Liver (tissue), 9 donors: ENCODE results near the gene AKT1S1. TPM values are rescaled to one million over a fixed set of nuclear protein-coding genes. Genes with fewer than 3 reads are reported as not detected.

Experiments
- DNase-seq: peaks from one replicate; pipeline ENCODE4 v3.0.0-alpha.2; 2017; ENCODE audit warnings: low spot score
- H3K27ac ChIP-seq, 2 donors: one replicate each; pipeline ENCODE4 v1.7.0; 2013; ENCODE audit warnings: inconsistent platforms in 2 of 2, low read length in 2 of 2, control low read depth in 1 of 2, low read depth in 1 of 2, mild to moderate bottlenecking in 1 of 2
- H3K27me3 ChIP-seq, 4 donors: one replicate each; pipeline versions ENCODE4 v1.6.1 to v1.7.0; 2013; ENCODE audit warnings: low read length in 3 of 4, inconsistent platforms in 1 of 4, mild to moderate bottlenecking in 1 of 4, moderate library complexity in 1 of 4; ENCODE audit not compliant: control insufficient read depth in 4 of 4, insufficient read depth in 4 of 4
- H3K36me3 ChIP-seq, 4 donors: one replicate each; pipeline versions ENCODE4 v1.6.1 to v1.7.0; 2013; ENCODE audit warnings: low read length in 3 of 4, mild to moderate bottlenecking in 3 of 4, low read depth in 1 of 4, moderate library complexity in 1 of 4; ENCODE audit not compliant: control insufficient read depth in 4 of 4, insufficient read depth in 3 of 4
- H3K4me1 ChIP-seq, 4 donors: one replicate each; pipeline versions ENCODE4 v1.6.1 to v1.7.0; 2013; ENCODE audit warnings: low read length in 3 of 4, mild to moderate bottlenecking in 3 of 4, moderate library complexity in 1 of 4; ENCODE audit not compliant: control insufficient read depth in 4 of 4, insufficient read depth in 4 of 4
- H3K4me3 ChIP-seq, 3 donors: one replicate each; pipeline versions ENCODE4 v1.6.1 to v1.7.0; 2013; ENCODE audit warnings: low read length in 3 of 3, control low read depth in 1 of 3, low read depth in 1 of 3, mild to moderate bottlenecking in 1 of 3
- H3K9ac ChIP-seq, 2 donors: one replicate each; pipeline ENCODE4 v1.7.0; 2013; ENCODE audit warnings: low read length in 2 of 2, mild to moderate bottlenecking in 2 of 2, moderate library complexity in 2 of 2, control low read depth in 1 of 2, low read depth in 1 of 2
- H3K9me3 ChIP-seq, 4 donors: one replicate each; pipeline versions ENCODE4 v1.6.1 to v1.7.0; 2013; ENCODE audit warnings: low read length in 3 of 4; ENCODE audit not compliant: control insufficient read depth in 4 of 4
- CTCF ChIP-seq: fragments of 150-350 bp; IDR thresholded peaks from 2 replicates; pipeline ENCODE4 v1.5.1; 2017; ENCODE audit warnings: improper control_type of control experiment, low read depth, low read length; ENCODE audit not compliant: missing input control
- EGR1 ChIP-seq, 2 donors: IDR thresholded peaks; 2 replicates each; pipeline ENCODE4 v1.6.1; 2016 to 2018; ENCODE audit warnings: antibody characterized with exemption in 2 of 2, low read depth in 2 of 2
- FOXA1 ChIP-seq: IDR thresholded peaks from 2 replicates; pipeline ENCODE4 v1.6.1; 2016; ENCODE audit warnings: antibody characterized with exemption
- FOXA2 ChIP-seq: IDR thresholded peaks from 2 replicates; pipeline ENCODE4 v1.6.1; 2016; ENCODE audit warnings: antibody characterized with exemption
- GABPA ChIP-seq, 2 donors: IDR thresholded peaks in 1 of 2; conservative IDR thresholded peaks in 1 of 2; 2 replicates each; pipeline ENCODE4 v1.6.1; 2016; ENCODE audit warnings: antibody characterized with exemption in 2 of 2, mild to moderate bottlenecking in 1 of 2, moderate library complexity in 1 of 2
- HNF4A ChIP-seq, 2 donors: conservative IDR thresholded peaks; 2 replicates each; pipeline ENCODE4 v1.6.1; 2016; ENCODE audit warnings: antibody characterized with exemption in 2 of 2, mild to moderate bottlenecking in 2 of 2
- HNF4G ChIP-seq: IDR thresholded peaks from 2 replicates; pipeline ENCODE4 v1.6.1; 2016; ENCODE audit warnings: antibody characterized with exemption
- JUND ChIP-seq, 2 donors: IDR thresholded peaks; 2 replicates each; pipeline ENCODE4 v1.6.1; 2016; ENCODE audit warnings: antibody characterized with exemption in 2 of 2
- MAX ChIP-seq: IDR thresholded peaks from 2 replicates; pipeline ENCODE4 v1.6.1; 2016; ENCODE audit warnings: antibody characterized with exemption
- NR2F2 ChIP-seq: IDR thresholded peaks from 2 replicates; pipeline ENCODE4 v1.6.1; 2016; ENCODE audit warnings: antibody characterized with exemption
- RAD21 ChIP-seq, 2 donors: IDR thresholded peaks; 2 replicates each; pipeline ENCODE4 v1.6.1; 2016; ENCODE audit warnings: antibody characterized with exemption in 2 of 2, mild to moderate bottlenecking in 2 of 2
- RXRA ChIP-seq, 2 donors: IDR thresholded peaks; 2 replicates each; pipeline ENCODE4 v1.6.1; 2017 to 2018; ENCODE audit warnings: antibody characterized with exemption in 2 of 2, mild to moderate bottlenecking in 1 of 2
- SP1 ChIP-seq: IDR thresholded peaks from 2 replicates; pipeline ENCODE4 v1.6.1; 2018; ENCODE audit warnings: antibody characterized with exemption, mild to moderate bottlenecking
- TAF1 ChIP-seq: conservative IDR thresholded peaks from 2 replicates; pipeline ENCODE4 v1.6.1; 2016; ENCODE audit warnings: antibody characterized with exemption, mild to moderate bottlenecking
- YY1 ChIP-seq: IDR thresholded peaks from 2 replicates; pipeline ENCODE4 v1.6.1; 2016; ENCODE audit warnings: antibody characterized with exemption, mild to moderate bottlenecking
- WGBS: extraction: QIAGEN DNeasy Blood & Tissue Kit; methylation state at CpG from one replicate; pipeline ENCODE4 v1.1.7; 2013; 5-methylcytosine and 5-hydroxymethylcytosine counted together
- polyA plus RNA-seq, 2 donors: library from polyadenylated mRNA; stranded (reverse) in 1 of 2; unstranded in 1 of 2; fragments of 200-250 nt in 1 of 2; fragments of >200 nt in 1 of 2; fragmentation: Nextera tagmentation in 1 of 2; extraction: Ambion mirVana in 1 of 2; gene quantifications; one replicate each; pipeline versions ENCODE4 v1.2.1 to v1.2.3, GENCODE V29; 2013 to 2015
- total RNA-seq, 2 donors: library from RNA; depleted of rRNA; stranded (reverse); fragments of >200 nt; gene quantifications; one replicate each; pipeline ENCODE4 v1.2.3, GENCODE V29; 2014
- TF ChIP-seq, protein P1 (sequence below): IDR thresholded peaks from 2 replicates; pipeline ENCODE4 v1.6.1; 2016; ENCODE audit warnings: antibody characterized with exemption
- TF ChIP-seq, protein P2 (sequence below): IDR thresholded peaks from 2 replicates; pipeline ENCODE4 v1.6.1; 2016; ENCODE audit warnings: antibody characterized with exemption, mild to moderate bottlenecking
- TF ChIP-seq, protein P3 (sequence below): IDR thresholded peaks from 2 replicates; pipeline ENCODE4 v1.6.1; 2016; ENCODE audit warnings: antibody characterized with exemption
- donor health status: healthy.
- donor health status: healthy.
- donor health status: healthy.
- donor health status: healthy.
- donor health status: healthy.

AKT1S1 gene
- total and polyA plus RNA-seq, 4 donors, result 6.8 to 43.9 (median 12.9) TPM

DNA sequence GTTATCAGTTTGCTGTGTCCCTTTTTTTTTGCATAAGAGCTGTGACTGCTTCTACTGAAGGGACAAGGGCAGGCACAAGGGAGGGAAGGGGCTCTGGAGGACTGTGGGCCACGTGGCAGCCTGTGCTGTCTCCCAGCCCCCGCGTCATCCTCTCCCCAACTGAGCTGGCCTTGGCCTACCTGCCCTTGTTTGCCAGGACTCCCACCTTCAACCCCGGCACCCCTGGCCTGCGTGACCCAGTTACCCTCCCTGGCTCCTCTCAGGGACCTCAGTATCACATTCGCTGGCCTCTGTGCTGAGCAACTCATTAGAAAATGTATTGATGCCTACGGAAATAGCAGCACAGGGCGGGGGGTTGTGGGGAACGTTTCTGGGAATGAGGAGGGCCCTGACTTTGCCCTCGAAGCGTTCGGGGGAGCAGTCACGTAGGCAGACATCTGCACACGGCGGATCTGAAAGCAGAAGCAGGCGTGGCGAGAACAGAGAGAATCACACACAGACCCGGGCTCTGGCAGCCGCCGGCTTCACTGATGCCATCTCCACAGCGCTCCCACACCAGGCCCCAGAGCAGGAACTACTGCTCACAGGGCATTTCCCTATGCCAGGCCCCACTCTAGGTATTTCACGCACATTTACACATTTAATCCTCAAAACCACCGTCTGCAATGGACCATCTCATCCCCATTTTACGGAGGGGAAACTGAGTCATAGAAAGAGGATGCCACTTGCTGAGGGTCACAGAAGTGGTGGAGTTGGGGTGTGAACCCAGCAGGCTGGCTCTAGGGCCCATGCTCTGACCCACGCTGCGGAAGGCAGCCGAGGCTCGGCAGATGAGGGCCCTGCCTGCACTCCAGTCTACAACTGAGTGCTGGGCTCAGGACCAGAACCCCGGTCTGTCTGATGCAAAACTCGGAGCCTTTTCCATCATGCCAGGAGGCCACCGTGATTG, 46.2 kb upstream of the AKT1S1 start:
- Histone ChIP-seq H3K27me3 (no peaks in the 10 kb centered on the region), H3K27ac (peak overlapping the region; percentile 96), H3K9ac (peak overlapping the region; percentile 77 to 85), H3K4me3 (peak overlapping the region; percentile 7 to 44 (median 12)), H3K36me3 (no peaks in the 10 kb centered on the region), H3K9me3 (no peaks in the 10 kb centered on the region), H3K4me1 (peaks cover 13 to 51% (median 37%) of the 10 kb centered on the region in 4 donors)
- DNase-seq, result peak; percentile 67
- 39% methylated on average over 31 of the region's 31 CpGs for WGBS
- TF ChIP-seq, protein P1, sequence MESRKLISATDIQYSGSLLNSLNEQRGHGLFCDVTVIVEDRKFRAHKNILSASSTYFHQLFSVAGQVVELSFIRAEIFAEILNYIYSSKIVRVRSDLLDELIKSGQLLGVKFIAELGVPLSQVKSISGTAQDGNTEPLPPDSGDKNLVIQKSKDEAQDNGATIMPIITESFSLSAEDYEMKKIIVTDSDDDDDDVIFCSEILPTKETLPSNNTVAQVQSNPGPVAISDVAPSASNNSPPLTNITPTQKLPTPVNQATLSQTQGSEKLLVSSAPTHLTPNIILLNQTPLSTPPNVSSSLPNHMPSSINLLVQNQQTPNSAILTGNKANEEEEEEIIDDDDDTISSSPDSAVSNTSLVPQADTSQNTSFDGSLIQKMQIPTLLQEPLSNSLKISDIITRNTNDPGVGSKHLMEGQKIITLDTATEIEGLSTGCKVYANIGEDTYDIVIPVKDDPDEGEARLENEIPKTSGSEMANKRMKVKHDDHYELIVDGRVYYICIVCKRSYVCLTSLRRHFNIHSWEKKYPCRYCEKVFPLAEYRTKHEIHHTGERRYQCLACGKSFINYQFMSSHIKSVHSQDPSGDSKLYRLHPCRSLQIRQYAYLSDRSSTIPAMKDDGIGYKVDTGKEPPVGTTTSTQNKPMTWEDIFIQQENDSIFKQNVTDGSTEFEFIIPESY, result peak; percentile 95
- TF ChIP-seq FOXA1, result peak; percentile 17
- peak; percentile 83 for TF ChIP-seq YY1
- no peak for TF ChIP-seq CTCF
- TF ChIP-seq SP1, result peak; percentile 99
- peak; percentile 32 to 50 for TF ChIP-seq EGR1 (IDR thresholded peaks at IDR 0.05; ENCODE audit: low read depth in 2 of 2)
- TF ChIP-seq, protein P2, sequence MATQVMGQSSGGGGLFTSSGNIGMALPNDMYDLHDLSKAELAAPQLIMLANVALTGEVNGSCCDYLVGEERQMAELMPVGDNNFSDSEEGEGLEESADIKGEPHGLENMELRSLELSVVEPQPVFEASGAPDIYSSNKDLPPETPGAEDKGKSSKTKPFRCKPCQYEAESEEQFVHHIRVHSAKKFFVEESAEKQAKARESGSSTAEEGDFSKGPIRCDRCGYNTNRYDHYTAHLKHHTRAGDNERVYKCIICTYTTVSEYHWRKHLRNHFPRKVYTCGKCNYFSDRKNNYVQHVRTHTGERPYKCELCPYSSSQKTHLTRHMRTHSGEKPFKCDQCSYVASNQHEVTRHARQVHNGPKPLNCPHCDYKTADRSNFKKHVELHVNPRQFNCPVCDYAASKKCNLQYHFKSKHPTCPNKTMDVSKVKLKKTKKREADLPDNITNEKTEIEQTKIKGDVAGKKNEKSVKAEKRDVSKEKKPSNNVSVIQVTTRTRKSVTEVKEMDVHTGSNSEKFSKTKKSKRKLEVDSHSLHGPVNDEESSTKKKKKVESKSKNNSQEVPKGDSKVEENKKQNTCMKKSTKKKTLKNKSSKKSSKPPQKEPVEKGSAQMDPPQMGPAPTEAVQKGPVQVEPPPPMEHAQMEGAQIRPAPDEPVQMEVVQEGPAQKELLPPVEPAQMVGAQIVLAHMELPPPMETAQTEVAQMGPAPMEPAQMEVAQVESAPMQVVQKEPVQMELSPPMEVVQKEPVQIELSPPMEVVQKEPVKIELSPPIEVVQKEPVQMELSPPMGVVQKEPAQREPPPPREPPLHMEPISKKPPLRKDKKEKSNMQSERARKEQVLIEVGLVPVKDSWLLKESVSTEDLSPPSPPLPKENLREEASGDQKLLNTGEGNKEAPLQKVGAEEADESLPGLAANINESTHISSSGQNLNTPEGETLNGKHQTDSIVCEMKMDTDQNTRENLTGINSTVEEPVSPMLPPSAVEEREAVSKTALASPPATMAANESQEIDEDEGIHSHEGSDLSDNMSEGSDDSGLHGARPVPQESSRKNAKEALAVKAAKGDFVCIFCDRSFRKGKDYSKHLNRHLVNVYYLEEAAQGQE, result peak; percentile 47
- peak; percentile 87 for TF ChIP-seq TAF1
- TF ChIP-seq HNF4A (conservative IDR thresholded peaks at IDR 0.05), result peak; percentile 95 to 99
- TF ChIP-seq RXRA (IDR thresholded peaks at IDR 0.05), result peak; percentile 99
- TF ChIP-seq, protein P3, sequence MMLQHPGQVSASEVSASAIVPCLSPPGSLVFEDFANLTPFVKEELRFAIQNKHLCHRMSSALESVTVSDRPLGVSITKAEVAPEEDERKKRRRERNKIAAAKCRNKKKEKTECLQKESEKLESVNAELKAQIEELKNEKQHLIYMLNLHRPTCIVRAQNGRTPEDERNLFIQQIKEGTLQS, result peak; percentile 79
- peak; percentile 56 for TF ChIP-seq FOXA2
- TF ChIP-seq NR2F2, result peak; percentile 99
- peak in 1 of 2 donors; percentile 40 for TF ChIP-seq RAD21 (IDR thresholded peaks at IDR 0.05)
- TF ChIP-seq MAX, result peak; percentile 88
- peak; percentile 99 for TF ChIP-seq HNF4G
- TF ChIP-seq JUND (IDR thresholded peaks at IDR 0.05), result peak; percentile 74 to 92
- peak in 1 of 2 donors; percentile 8 for TF ChIP-seq GABPA (IDR thresholded peaks at IDR 0.05 in 1 of 2, conservative IDR thresholded peaks at IDR 0.05 in 1 of 2)
